ENCODE measurements around the gene RNF208. TPM values are rescaled to one million over a fixed set of nuclear protein-coding genes. Genes with fewer than 3 reads are reported as not detected.

RNF208 gene
- total RNA-seq, 1 donor from 2014 or later = 4.3 TPM

DNA sequence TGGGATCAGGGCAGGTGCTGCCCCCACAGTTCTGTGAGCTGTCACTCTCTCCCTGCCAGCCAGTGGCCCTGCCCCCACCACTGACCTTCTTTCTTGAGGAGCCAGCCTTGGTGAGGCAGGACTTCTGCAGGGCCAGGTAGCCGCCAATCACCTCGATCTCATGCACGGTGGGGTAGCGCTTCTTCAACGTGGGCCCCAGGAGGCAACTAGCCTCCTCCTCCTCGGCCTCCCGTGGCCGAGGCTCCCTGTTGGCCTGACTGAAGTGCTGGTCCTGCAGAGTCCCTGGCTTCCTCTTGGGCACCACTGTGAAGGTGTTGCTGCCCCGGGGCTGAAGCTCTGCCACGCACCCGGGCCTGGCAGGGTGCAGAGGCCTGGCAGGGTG, 23.1 kb downstream of the RNF208 start:
- Histone ChIP-seq H2AFZ (ENCODE audit: low read depth, low read length) (no peak overlapping the region), H3K9me3 (ENCODE audit: insufficient read depth, low read depth, low read length) (no peaks in the 10 kb centered on the region), H3K9ac (ENCODE audit: low read length) (peak overlapping the region; percentile 52), H3K4me1 (ENCODE audit: insufficient read depth, low read length) (peaks cover 18% of the 10 kb centered on the region), H3K36me3 (ENCODE audit: insufficient read depth, low read length) (no peaks in the 10 kb centered on the region), H3K27ac (ENCODE audit: low read depth, low read length) (no peak overlapping the region), H3K4me2 (ENCODE audit: low read length) (peak overlapping the region; percentile 89), H3K79me2 (ENCODE audit: insufficient read depth, low read length) (peaks cover 64% of the 10 kb centered on the region), H4K20me1 (ENCODE audit: insufficient read depth, low read length) (peaks cover 55% of the 10 kb centered on the region), H3K27me3 (ENCODE audit: insufficient read depth, low read length) (no peaks in the 10 kb centered on the region), H3K4me3 (ENCODE audit: insufficient read depth, low read depth, low read length) (peak overlapping the region; percentile 48)
- FAIRE-seq = no peak
- Mint-ChIP-seq H3K9me3 (ENCODE audit: unreplicated experiment) (no peaks in the 10 kb centered on the region), H3K27me3 (ENCODE audit: low read depth, unreplicated experiment) (no peaks in the 10 kb centered on the region), H3K4me1 (ENCODE audit: low read depth, unreplicated experiment) (peaks cover 10% of the 10 kb centered on the region), H3K27ac (ENCODE audit: unreplicated experiment) (no peak overlapping the region), H3K36me3 (ENCODE audit: low read depth, unreplicated experiment) (no peaks in the 10 kb centered on the region), H3K4me3 (ENCODE audit: unreplicated experiment) (no peak overlapping the region)
- no peak for TF ChIP-seq EZH2 (IDR thresholded peaks at IDR 0.05; ENCODE audit: insufficient read depth, low read length)
- TF ChIP-seq, protein P1, sequence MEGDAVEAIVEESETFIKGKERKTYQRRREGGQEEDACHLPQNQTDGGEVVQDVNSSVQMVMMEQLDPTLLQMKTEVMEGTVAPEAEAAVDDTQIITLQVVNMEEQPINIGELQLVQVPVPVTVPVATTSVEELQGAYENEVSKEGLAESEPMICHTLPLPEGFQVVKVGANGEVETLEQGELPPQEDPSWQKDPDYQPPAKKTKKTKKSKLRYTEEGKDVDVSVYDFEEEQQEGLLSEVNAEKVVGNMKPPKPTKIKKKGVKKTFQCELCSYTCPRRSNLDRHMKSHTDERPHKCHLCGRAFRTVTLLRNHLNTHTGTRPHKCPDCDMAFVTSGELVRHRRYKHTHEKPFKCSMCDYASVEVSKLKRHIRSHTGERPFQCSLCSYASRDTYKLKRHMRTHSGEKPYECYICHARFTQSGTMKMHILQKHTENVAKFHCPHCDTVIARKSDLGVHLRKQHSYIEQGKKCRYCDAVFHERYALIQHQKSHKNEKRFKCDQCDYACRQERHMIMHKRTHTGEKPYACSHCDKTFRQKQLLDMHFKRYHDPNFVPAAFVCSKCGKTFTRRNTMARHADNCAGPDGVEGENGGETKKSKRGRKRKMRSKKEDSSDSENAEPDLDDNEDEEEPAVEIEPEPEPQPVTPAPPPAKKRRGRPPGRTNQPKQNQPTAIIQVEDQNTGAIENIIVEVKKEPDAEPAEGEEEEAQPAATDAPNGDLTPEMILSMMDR (IDR thresholded peaks at IDR 0.05; ENCODE audit: insufficient read depth, low read depth, low read length) = no peak
- no peak for DNase-seq (ENCODE audit: low read depth)

DNA sequence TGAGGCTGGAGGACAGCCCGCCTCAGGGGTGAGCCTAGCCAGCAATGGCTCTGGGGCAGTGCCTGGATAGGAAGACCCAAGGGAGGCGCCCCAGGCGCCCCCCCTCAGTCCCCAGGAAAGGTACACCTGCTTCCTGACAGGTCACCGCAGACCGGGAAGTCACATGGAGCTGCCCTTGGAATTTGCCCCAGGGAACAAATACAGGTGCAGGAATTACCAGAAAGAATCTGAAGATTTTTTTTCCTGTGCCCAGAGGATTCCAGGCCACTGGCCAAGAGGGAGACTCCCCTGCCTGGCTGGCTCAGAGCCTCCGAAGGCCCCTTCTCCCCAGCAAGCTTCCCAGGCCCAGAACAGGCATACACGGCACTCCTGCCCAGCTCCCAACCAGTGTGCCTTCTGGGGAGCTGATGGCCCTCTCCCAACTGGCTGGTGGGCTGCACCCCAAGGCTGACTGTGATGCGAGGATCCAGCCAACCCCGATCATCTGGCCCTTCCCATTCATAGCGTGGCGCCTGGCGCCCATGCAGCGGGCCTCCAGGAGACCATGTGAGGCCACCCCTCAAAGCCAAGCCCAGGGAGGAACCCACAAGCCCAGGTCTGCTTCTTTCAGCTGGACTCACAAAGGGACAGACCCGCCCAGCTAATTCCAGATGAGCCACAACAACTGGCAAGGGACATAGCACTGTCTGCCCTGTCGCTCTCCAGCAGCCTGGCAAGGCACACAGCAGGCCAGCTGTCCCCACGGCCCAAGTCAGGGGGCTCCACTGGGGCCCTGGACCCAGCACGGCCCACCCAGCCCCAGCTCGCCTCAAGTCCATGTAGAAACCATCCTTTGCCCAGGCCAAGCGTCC, 23.8 kb downstream of the RNF208 start:
- TF ChIP-seq EZH2 (IDR thresholded peaks at IDR 0.05; ENCODE audit: insufficient read depth, low read length) = no peak
- TF ChIP-seq, protein P1 (IDR thresholded peaks at IDR 0.05; ENCODE audit: insufficient read depth, low read depth, low read length) = no peak
- no peak overlapping the region for H3K27ac Mint-ChIP-seq (ENCODE audit: unreplicated experiment)

More for the DNA sequence above, 23.8 kb downstream of the RNF208 start:
- Histone ChIP-seq H3K27me3 (ENCODE audit: insufficient read depth, low read length) (no peaks in the 10 kb centered on the region), H2AFZ (ENCODE audit: low read depth, low read length) (no peak overlapping the region), H3K36me3 (ENCODE audit: insufficient read depth, low read length) (no peaks in the 10 kb centered on the region), H3K79me2 (ENCODE audit: insufficient read depth, low read length) (peaks cover 59% of the 10 kb centered on the region), H4K20me1 (ENCODE audit: insufficient read depth, low read length) (peaks cover 59% of the 10 kb centered on the region), H3K4me2 (ENCODE audit: low read length) (peak overlapping the region; percentile 89), H3K9me3 (ENCODE audit: insufficient read depth, low read depth, low read length) (no peaks in the 10 kb centered on the region), H3K4me3 (ENCODE audit: insufficient read depth, low read depth, low read length) (peak overlapping the region; percentile 10), H3K27ac (ENCODE audit: low read depth, low read length) (no peak overlapping the region), H3K9ac (ENCODE audit: low read length) (peak overlapping the region; percentile 6), H3K4me1 (ENCODE audit: insufficient read depth, low read length) (peaks cover 18% of the 10 kb centered on the region)
- peak overlapping the region; percentile 71 for H3K4me3 Mint-ChIP-seq (ENCODE audit: unreplicated experiment)
- no peaks in the 10 kb centered on the region for H3K27me3 Mint-ChIP-seq (ENCODE audit: low read depth, unreplicated experiment)
- H3K36me3 Mint-ChIP-seq (ENCODE audit: low read depth, unreplicated experiment) = no peaks in the 10 kb centered on the region
- H3K4me1 Mint-ChIP-seq (ENCODE audit: low read depth, unreplicated experiment) = peaks cover 12% of the 10 kb centered on the region
- no peak for FAIRE-seq
- no peak for DNase-seq (ENCODE audit: low read depth)
- no peaks in the 10 kb centered on the region for H3K9me3 Mint-ChIP-seq (ENCODE audit: unreplicated experiment)
